Measurements from ENCODE around the gene DAND5.
A peak's percentile ranks its signal among the peaks of the same experiment; 100 is the strongest.

The DAND5 gene

GRCh38 chr19:13003081-13003480 lies 33.7 kb downstream of the DAND5 start:
- TF ChIP-seq, protein P1, sequence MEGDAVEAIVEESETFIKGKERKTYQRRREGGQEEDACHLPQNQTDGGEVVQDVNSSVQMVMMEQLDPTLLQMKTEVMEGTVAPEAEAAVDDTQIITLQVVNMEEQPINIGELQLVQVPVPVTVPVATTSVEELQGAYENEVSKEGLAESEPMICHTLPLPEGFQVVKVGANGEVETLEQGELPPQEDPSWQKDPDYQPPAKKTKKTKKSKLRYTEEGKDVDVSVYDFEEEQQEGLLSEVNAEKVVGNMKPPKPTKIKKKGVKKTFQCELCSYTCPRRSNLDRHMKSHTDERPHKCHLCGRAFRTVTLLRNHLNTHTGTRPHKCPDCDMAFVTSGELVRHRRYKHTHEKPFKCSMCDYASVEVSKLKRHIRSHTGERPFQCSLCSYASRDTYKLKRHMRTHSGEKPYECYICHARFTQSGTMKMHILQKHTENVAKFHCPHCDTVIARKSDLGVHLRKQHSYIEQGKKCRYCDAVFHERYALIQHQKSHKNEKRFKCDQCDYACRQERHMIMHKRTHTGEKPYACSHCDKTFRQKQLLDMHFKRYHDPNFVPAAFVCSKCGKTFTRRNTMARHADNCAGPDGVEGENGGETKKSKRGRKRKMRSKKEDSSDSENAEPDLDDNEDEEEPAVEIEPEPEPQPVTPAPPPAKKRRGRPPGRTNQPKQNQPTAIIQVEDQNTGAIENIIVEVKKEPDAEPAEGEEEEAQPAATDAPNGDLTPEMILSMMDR (IDR thresholded peaks at IDR 0.05): no peak
- Histone ChIP-seq H3K27ac (peak overlapping the region; percentile 95 to 98), H3K4me3 (peak overlapping the region; percentile 69)
- DNase-seq (ENCODE audit: low spot score): no peak

DNA sequence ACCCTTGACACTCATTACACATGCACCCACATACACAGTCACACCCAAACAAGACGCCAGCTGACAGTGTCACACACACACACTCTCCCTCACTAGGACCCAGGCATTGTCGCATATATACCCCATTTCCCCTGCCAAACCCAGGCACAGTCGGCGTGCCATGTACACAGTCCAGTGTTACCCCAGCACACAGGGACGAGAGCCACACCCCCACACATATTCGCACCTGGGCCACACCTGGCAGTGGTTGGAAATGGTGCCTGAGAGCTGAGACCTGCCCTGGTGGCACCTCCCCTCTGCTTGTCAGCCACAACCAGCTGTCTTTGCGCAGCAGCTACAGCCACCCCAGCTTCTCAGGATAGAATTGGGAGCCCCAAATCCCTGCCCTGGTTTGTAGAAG lies 34.9 kb downstream of the DAND5 start:
- H3K27ac ChIP-seq: peak overlapping the region in 1 of 2 donors; percentile 95
- no peak for DNase-seq (ENCODE audit: low spot score)
- TF ChIP-seq, protein P1 (IDR thresholded peaks at IDR 0.05): no peak
- H3K4me3 ChIP-seq: no peak overlapping the region

DNA sequence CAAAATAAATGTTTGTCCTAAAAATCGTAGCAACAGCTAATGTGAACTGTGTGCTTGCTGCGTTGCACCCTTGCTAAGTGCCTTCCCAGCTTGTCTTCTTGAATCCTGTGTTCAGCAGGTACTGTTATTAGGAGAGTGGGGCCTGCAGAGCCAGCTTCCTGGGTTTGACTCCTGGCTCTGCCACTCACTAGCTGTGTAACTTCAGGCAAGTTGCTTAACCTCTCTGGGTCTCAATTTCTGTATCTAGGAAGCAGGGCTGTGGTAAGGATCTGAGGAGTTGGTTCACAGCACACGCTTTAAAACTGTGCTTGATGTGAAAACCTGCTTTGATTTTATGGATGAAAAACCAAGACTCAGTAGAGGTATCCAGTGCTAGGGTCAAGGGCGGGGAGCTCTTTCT lies 35.9 kb downstream of the DAND5 start:
- TF ChIP-seq, protein P1 (IDR thresholded peaks at IDR 0.05): no peak
- Histone ChIP-seq H3K27ac (peak overlapping the region in 1 of 2 donors; percentile 89), H3K4me3 (no peak overlapping the region)
- DNase-seq (ENCODE audit: low spot score): no peak

DNA sequence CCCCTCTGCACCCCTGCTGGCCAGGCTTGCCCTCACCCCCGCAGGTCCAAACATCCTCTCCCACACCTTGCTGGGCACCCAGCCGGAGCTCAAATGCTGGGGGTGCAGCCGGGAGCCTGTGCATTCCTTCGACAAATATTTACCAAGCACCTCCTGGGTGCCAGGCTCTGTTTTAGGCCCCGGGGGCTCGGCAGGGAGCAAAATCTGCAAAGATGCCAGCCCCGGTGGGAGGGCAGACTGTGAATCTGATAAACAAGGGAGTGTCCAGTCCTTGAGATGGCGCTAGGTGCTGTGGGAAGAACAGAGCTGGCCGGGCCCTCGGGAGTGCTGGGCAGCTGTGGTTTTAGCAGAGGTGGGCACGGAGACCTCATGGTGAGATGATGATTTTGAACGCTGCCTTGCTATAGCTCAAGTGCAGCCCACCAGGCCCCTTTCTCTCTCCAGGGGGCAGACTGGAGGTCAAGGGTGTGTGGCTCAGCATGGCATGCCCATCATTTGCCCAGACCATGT lies 36.5 kb downstream of the DAND5 start:
- Histone ChIP-seq H3K4me3 (no peak overlapping the region), H3K27ac (peak overlapping the region; percentile 30 to 89)
- DNase-seq (ENCODE audit: low spot score): no peak
- TF ChIP-seq, protein P1 (IDR thresholded peaks at IDR 0.05): no peak

DNA sequence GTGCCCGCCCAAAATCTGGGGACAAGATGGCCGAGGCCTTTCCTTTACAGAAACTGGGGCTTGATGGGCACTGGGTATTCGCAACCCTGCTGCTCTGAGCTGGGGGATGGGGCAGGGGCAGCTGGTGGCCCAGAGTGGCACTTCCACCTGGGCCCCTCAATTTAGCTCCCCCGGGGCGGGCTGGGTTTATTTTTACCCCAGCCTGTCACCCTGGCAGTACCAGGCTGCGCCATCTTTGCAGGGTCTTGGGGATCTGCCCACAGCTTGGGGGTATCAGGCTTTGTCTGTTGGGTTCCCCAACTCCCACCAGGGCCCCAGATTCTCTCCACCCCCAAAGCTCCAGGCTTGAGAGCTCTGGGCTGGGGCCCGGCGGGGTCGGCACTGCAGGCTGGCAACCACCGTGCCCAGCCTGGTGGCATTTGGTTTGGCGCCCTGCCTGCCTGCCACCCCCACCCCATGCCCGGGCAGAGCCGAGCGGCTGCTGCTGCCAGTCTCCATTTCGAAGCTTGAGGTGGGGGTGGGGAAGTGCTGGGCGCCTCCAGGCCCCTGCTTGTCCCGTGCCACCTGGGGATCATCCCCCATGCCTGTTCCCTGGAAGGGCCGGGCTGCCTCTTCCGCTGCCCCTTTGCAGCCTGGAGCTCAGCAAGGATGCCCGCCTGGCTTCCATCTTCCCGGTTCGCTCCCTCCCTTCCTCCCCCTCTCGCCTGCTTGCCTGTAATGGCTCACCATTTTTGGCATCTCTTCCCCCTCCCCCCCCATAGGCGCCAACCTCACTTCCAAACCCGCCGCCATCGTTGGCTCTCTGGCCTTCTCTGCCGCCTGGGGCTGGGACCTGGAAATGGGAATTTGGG lies 37.3 kb downstream of the DAND5 start:
- H3K4me3 ChIP-seq: peak overlapping the region; percentile 58
- DNase-seq (ENCODE audit: low spot score): no peak
- TF ChIP-seq, protein P1 (IDR thresholded peaks at IDR 0.05): no peak
- H3K27ac ChIP-seq: peak overlapping the region; percentile 47 to 89

DNA sequence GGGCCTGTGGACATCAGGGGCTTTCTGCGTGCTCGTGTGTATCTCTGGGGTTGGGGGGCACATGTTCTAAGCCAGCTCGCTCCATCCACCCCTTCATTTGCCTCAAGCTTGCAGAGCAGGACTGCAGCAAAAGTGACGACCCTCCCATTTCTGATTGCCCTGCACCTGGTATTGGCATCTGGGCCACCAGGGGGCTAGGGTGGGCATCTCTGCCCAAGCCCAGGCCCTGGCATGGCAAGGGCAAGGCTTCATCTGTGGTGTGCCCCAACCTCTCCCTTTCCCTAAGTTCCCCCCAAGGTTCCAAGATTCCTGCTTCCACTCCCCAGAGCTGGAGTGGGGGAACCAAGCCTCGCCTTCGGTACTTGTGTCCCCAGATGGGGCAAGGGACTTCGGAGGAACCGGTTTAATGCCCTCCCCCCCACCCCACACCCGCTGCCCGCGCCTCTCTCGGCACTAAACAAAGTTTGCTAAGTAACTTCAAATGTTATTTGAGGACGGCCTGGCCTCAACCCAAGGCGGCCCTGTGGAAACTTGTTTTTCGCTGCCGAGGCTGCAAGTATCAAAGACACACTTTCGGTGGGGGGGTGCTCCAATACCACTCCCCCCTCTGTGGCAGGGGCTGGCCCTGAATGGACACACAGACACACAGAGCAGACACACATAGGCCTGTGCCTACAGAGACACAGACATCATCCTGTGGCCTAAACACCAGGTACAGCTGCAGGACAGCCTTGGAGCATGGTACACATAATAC lies 38.1 kb downstream of the DAND5 start:
- no peak for DNase-seq (ENCODE audit: low spot score)
- Histone ChIP-seq H3K4me3 (peak overlapping the region; percentile 58), H3K27ac (peak overlapping the region; percentile 47 to 89)
- TF ChIP-seq, protein P1 (IDR thresholded peaks at IDR 0.05): no peak
